IMR-90 (cell line): Measurements from ENCODE around the gene BRINP1. TPM values are rescaled to one million over a fixed set of nuclear protein-coding genes. Genes with fewer than 3 reads are reported as not detected.

Experiments
- ATAC-seq: fragments of 200-7000 bp; cut with Tn5 transposase; 2 replicates; pipeline ENCODE4 v1.9.1; 2020; ENCODE audit warnings: low read depth, mild to moderate bottlenecking, moderate library complexity
- BruUV-seq: library from RNA; stranded (reverse); fragments of 400-500 nt; replicated peaks from 2 replicates; lab custom pipeline; 2021; lab: Mats Ljungman, UMichigan
- CTCF ChIA-PET: fragments of 300-600 bp; formaldehyde crosslinking; extraction: SDS; loops from one replicate; lab custom pipeline; 2021; ENCODE audit warnings: antibody characterized with exemption; lab: Yijun Ruan, JAX
- POLR2A ChIA-PET: fragments of 300-600 bp; sonication (Branson Sonifier 250); formaldehyde crosslinking; loops from one replicate; lab custom pipeline; 2022; ENCODE audit warnings: antibody characterized with exemption; ENCODE audit not compliant: unreplicated experiment; lab: Charles Lee
- DNase-seq: peaks from one replicate; pipeline ENCODE4 v3.0.0; 2013
- H2AFZ ChIP-seq: replicated peaks from 2 replicates; pipeline ENCODE3; 2013; ENCODE audit warnings: low read length, mild to moderate bottlenecking; ENCODE audit not compliant: poor library complexity
- H2AK5ac ChIP-seq: 2 replicates; pipeline ENCODE4 v1.6.1; 2013; ENCODE audit warnings: low read depth, low read length, inconsistent platforms
- H2AK9ac ChIP-seq: replicated peaks from 2 replicates; pipeline ENCODE3; 2013; ENCODE audit warnings: mild to moderate bottlenecking, low read depth, low read length, moderate library complexity; ENCODE audit not compliant: poor library complexity
- H2BK120ac ChIP-seq: 2 replicates; pipeline ENCODE4 v1.6.1; 2013; ENCODE audit warnings: low read depth, low read length, inconsistent platforms
- H2BK15ac ChIP-seq: 3 replicates; pipeline ENCODE4 v1.6.1; 2013; ENCODE audit warnings: low read depth, low read length, inconsistent platforms
- H2BK20ac ChIP-seq: 2 replicates; pipeline ENCODE4 v1.6.1; 2013; ENCODE audit warnings: low read depth, mild to moderate bottlenecking, inconsistent platforms, low read length, moderate library complexity
- H2BK5ac ChIP-seq: 2 replicates; pipeline ENCODE4 v1.6.1; 2013; ENCODE audit warnings: mild to moderate bottlenecking, low read depth, low read length, inconsistent platforms; ENCODE audit not compliant: poor library complexity, severe bottlenecking
- H3K14ac ChIP-seq: replicated peaks from 2 replicates; pipeline ENCODE4 v1.6.1; 2013; ENCODE audit warnings: low read depth, low read length, inconsistent platforms
- H3K18ac ChIP-seq: 2 replicates; pipeline ENCODE4 v1.6.1; 2013; ENCODE audit warnings: low read depth, low read length, control low read depth
- H3K23ac ChIP-seq: 2 replicates; pipeline ENCODE4 v1.6.1; 2013; ENCODE audit warnings: low read depth, low read length, inconsistent platforms
- H3K27ac ChIP-seq: 2 replicates; pipeline ENCODE4 v1.5.1; 2013; ENCODE audit warnings: mild to moderate bottlenecking, control low read depth, low read length; ENCODE audit not compliant: insufficient read depth
- H3K27me3 ChIP-seq: 2 replicates; pipeline ENCODE4 v1.6.1; 2013; ENCODE audit warnings: low read length; ENCODE audit not compliant: control insufficient read depth, insufficient read depth
- H3K36me3 ChIP-seq: 2 replicates; pipeline ENCODE4 v1.6.1; 2013; ENCODE audit warnings: low read length, mixed read lengths; ENCODE audit not compliant: control insufficient read depth, insufficient read depth
- H3K4ac ChIP-seq: 2 replicates; pipeline ENCODE4 v1.6.1; 2013; ENCODE audit warnings: low read depth, low read length, inconsistent platforms
- H3K4me1 ChIP-seq: 2 replicates; pipeline ENCODE4 v1.6.1; 2013; ENCODE audit warnings: low read length, mixed read lengths; ENCODE audit not compliant: control insufficient read depth, insufficient read depth
- H3K4me2 ChIP-seq: 2 replicates; pipeline ENCODE4 v1.6.1; 2013; ENCODE audit warnings: low read depth, mild to moderate bottlenecking, control low read depth, low read length, moderate library complexity
- H3K4me3 ChIP-seq: 2 replicates; pipeline ENCODE4 v1.5.1; 2013; ENCODE audit warnings: low read depth, mild to moderate bottlenecking, control low read depth, low read length, moderate library complexity; ENCODE audit not compliant: insufficient read depth
- H3K56ac ChIP-seq: 2 replicates; pipeline ENCODE4 v1.6.1; 2013; ENCODE audit warnings: low read length, inconsistent platforms; ENCODE audit not compliant: insufficient read depth; ENCODE audit errors: extremely low read depth
- H3K79me1 ChIP-seq, 2 experiments: 2 replicates each; pipeline ENCODE4 v1.6.1; 2013; ENCODE audit warnings: low read length in 2 of 2, inconsistent platforms in 1 of 2, low read depth in 1 of 2
- H3K9ac ChIP-seq: 2 replicates; pipeline ENCODE4 v1.6.1; 2013; ENCODE audit warnings: low read depth, low read length, control low read depth
- H3K9me1 ChIP-seq: 2 replicates; pipeline ENCODE4 v1.6.1; 2013; ENCODE audit warnings: low read length, inconsistent platforms; ENCODE audit not compliant: insufficient read depth
- H3K9me3 ChIP-seq: 2 replicates; pipeline ENCODE4 v1.6.1; 2013; ENCODE audit warnings: low read length; ENCODE audit not compliant: control insufficient read depth, insufficient read depth
- H4K20me1 ChIP-seq: 2 replicates; pipeline ENCODE4 v1.6.1; 2013; ENCODE audit warnings: low read length, inconsistent platforms; ENCODE audit not compliant: insufficient read depth
- H4K5ac ChIP-seq: 2 replicates; pipeline ENCODE4 v1.6.1; 2013; ENCODE audit warnings: mild to moderate bottlenecking, low read depth, low read length, control low read depth
- H4K8ac ChIP-seq, 2 experiments: 2 replicates each; pipeline ENCODE4 v1.6.1; 2013; ENCODE audit warnings: low read depth in 2 of 2, low read length in 2 of 2, control low read depth in 1 of 2, inconsistent platforms in 1 of 2
- H4K91ac ChIP-seq: 2 replicates; pipeline ENCODE4 v1.6.1; 2013; ENCODE audit warnings: low read depth, low read length, inconsistent platforms; ENCODE audit not compliant: insufficient read depth
- CEBPB ChIP-seq: IDR thresholded peaks from 2 replicates; pipeline ENCODE4 v1.6.1; 2012; ENCODE audit warnings: low read depth, low read length, improper control_type of control experiment
- FOS ChIP-seq: fragments of 150-350 bp; IDR thresholded peaks from 2 replicates; pipeline ENCODE4 v1.6.1; 2016; ENCODE audit warnings: low read depth, low read length
- MAFK ChIP-seq: IDR thresholded peaks from 2 replicates; pipeline ENCODE4 v1.6.1; 2012; ENCODE audit warnings: low read depth, low read length, improper control_type of control experiment
- MXI1 ChIP-seq: IDR thresholded peaks from 2 replicates; pipeline ENCODE4 v1.6.1; 2012; ENCODE audit warnings: low read depth, mild to moderate bottlenecking, low read length, moderate library complexity, borderline replicate concordance
- NFE2L2 ChIP-seq: fragments of 150-350 bp; IDR thresholded peaks from 2 replicates; pipeline ENCODE4 v1.6.1; 2016; ENCODE audit warnings: low read depth, mild to moderate bottlenecking, low read length
- POLR2A ChIP-seq: IDR thresholded peaks from 2 replicates; pipeline ENCODE4 v1.6.1; 2012; ENCODE audit warnings: mild to moderate bottlenecking, low read depth, low read length
- RAD21 ChIP-seq: IDR thresholded peaks from 2 replicates; pipeline ENCODE4 v1.6.1; 2012; ENCODE audit warnings: low read length, improper control_type of control experiment
- RCOR1 ChIP-seq: IDR thresholded peaks from 2 replicates; pipeline ENCODE4 v1.6.1; 2012; ENCODE audit warnings: mild to moderate bottlenecking, low read length, improper control_type of control experiment; ENCODE audit not compliant: insufficient replicate concordance
- RFX5 ChIP-seq: IDR thresholded peaks from 2 replicates; pipeline ENCODE4 v1.8.0; 2012; ENCODE audit warnings: low read depth, mild to moderate bottlenecking, low read length, moderate library complexity
- WGBS, 2 experiments: methylation state at CpG; one replicate each; pipeline versions ENCODE4 v1.1.5 to v1.1.7; 2013; ENCODE audit warnings: missing lambda C conversion rate in 2 of 2; ENCODE audit not compliant: insufficient read length in 1 of 2; ENCODE audit errors: extremely low coverage in 2 of 2; 5-methylcytosine and 5-hydroxymethylcytosine counted together
- dilution Hi-C: fragments of 300-500 bp; cut with HindIII; formaldehyde crosslinking; loops from one replicate; pipeline ENCODE4 v1.14.3; 2018; ENCODE audit warnings: low sequenced_read_pairs; ENCODE audit not compliant: unreplicated experiment
- in situ Hi-C: fragments of 300-500 bp; cut with MboI; formaldehyde crosslinking; loops from 3 replicates; pipeline ENCODE4 v1.14.3; 2019; ENCODE audit warnings: low sequenced_read_pairs, inconsistent platforms, mixed read lengths
- intact Hi-C: fragments of 100-400 bp; cut with micrococcal nuclease; formaldehyde crosslinking; loops from 2 replicates; pipeline ENCODE4 v1.10.0; 2022
- polyA plus RNA-seq, 3 experiments: library from polyadenylated mRNA; depleted of rRNA; stranded (reverse); fragments of >200 nt; gene quantifications; 2 replicates each; pipeline ENCODE4 v1.2.3, GENCODE V29; 2012; ENCODE audit warnings: low replicate concordance in 1 of 3
- total RNA-seq: library from RNA; depleted of rRNA; stranded (reverse); fragments of >200 nt; gene quantifications from 2 replicates; pipeline ENCODE4 v1.2.3, GENCODE V29; 2012
- TF ChIP-seq, protein P1 (sequence below): conservative IDR thresholded peaks from 2 replicates; pipeline ENCODE4 v1.5.1; 2012; ENCODE audit warnings: mild to moderate bottlenecking, low read depth, low read length, improper control_type of control experiment

BRINP1 gene
- total and polyA plus RNA-seq, 2 of the 4 experiments (the other 2 are of a cell fraction) = under 0.01 TPM; not detected in 1

DNA sequence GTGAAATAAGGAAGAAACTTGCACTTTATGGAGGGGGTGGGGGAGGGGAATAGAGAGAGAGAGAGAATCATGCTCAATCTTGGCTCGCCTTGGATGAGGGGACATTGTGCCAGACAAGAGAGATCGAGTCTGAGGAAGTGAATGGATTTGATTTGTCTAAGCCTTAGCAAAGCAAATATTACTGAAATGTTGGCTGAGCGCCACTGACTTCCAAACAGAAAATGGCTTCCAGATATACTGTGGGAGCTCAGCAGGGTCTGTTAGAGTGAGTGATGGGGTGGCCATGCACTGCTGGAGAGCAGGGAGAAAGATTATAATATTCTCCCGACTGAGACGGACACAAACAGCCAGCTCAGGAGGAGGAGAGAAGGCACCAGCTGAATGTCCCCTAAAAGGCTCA is 34.5 kb downstream of the BRINP1 start:
- no peaks in the 10 kb centered on the region for H3K9me1 ChIP-seq
- no peak for ATAC-seq
- no peak overlapping the region for H2BK5ac ChIP-seq
- H4K91ac ChIP-seq = no peak overlapping the region
- in situ Hi-C loops = no loop called here
- H3K9me3 ChIP-seq = peaks cover 21% of the 10 kb centered on the region
- H3K27me3 ChIP-seq = no peaks in the 10 kb centered on the region
- no peak overlapping the region for H3K18ac ChIP-seq
- 6% methylated on average over 2 of the region's 5 CpGs; no CpG with 5 or more reads in 1 of the 2 experiments for WGBS, 2 experiments
- H3K4me2 ChIP-seq = no peak overlapping the region
- dilution Hi-C loops = no loop called here
- no peak overlapping the region for H2AK9ac ChIP-seq
- H4K8ac ChIP-seq = no peak overlapping the region
- H3K9ac ChIP-seq = no peak overlapping the region
- H4K5ac ChIP-seq = no peak overlapping the region
- no peaks in the 10 kb centered on the region for H4K20me1 ChIP-seq
- H2AK5ac ChIP-seq = no peak overlapping the region
- intact Hi-C loops = no loop called here
- H3K36me3 ChIP-seq = no peaks in the 10 kb centered on the region
- H3K56ac ChIP-seq = no peak overlapping the region
- H3K23ac ChIP-seq = no peak overlapping the region
- H2BK20ac ChIP-seq = no peak overlapping the region
- POLR2A ChIA-PET = no interaction called here
- CTCF ChIA-PET = no interaction called here
- TF ChIP-seq RFX5 = no peak
- TF ChIP-seq FOS = no peak
- no peak for TF ChIP-seq MAFK
- TF ChIP-seq POLR2A = no peak
- TF ChIP-seq, protein P1, sequence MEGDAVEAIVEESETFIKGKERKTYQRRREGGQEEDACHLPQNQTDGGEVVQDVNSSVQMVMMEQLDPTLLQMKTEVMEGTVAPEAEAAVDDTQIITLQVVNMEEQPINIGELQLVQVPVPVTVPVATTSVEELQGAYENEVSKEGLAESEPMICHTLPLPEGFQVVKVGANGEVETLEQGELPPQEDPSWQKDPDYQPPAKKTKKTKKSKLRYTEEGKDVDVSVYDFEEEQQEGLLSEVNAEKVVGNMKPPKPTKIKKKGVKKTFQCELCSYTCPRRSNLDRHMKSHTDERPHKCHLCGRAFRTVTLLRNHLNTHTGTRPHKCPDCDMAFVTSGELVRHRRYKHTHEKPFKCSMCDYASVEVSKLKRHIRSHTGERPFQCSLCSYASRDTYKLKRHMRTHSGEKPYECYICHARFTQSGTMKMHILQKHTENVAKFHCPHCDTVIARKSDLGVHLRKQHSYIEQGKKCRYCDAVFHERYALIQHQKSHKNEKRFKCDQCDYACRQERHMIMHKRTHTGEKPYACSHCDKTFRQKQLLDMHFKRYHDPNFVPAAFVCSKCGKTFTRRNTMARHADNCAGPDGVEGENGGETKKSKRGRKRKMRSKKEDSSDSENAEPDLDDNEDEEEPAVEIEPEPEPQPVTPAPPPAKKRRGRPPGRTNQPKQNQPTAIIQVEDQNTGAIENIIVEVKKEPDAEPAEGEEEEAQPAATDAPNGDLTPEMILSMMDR = no peak
- TF ChIP-seq RCOR1 = no peak
- no peak for TF ChIP-seq RAD21
- TF ChIP-seq CEBPB = no peak
- TF ChIP-seq NFE2L2 = no peak
- no peak for TF ChIP-seq MXI1
- no peak overlapping the region for H2BK120ac ChIP-seq
- no peak for DNase-seq
- H3K79me1 ChIP-seq = no peaks in the 10 kb centered on the region
- H3K4me3 ChIP-seq = no peak overlapping the region
- H3K27ac ChIP-seq = no peak overlapping the region
- H3K4ac ChIP-seq = no peak overlapping the region
- BruUV-seq = no TSS peak
- no peaks in the 10 kb centered on the region for H3K4me1 ChIP-seq
- no peak overlapping the region for H2AFZ ChIP-seq
- no peak overlapping the region for H2BK15ac ChIP-seq
- H3K14ac ChIP-seq = no peak overlapping the region
